HG02852 (cell line): ENCODE measurements around the gene CPAMD8.
"Not testable (repeated sequence)": the region's sequence is repeated elsewhere in the genome, so short reads cannot be mapped to it uniquely, and the experiment has no call there.

Experiments used
- ATAC-seq: cut with Tn5 transposase; IDR thresholded peaks from one replicate; pipeline ENCODE4 v1.9.1; 2021; ENCODE audit warnings: mild to moderate bottlenecking, moderate library complexity; ENCODE audit not compliant: unreplicated experiment

CPAMD8 gene

DNA sequence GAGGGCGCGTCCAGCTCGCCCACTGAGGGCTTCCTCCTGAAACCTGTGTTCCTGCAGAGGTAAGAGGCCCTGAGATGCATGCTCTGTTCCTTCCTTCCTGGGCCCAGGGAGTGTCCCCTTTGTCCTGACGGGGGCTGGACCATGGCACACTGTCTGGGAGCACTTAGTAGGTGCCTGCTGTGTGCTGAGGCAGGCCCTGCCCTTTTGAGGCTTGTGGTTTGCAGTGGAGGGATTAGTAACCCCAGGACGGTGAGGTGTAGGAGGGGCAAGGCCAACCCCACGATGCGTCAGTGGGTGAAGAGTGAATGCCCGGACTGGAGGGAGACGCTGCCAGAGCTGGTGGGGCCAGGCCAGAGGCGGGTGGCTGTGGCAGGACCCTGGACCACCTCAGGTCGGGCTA lies 149.0 kb downstream of the CPAMD8 start:
- no peak for ATAC-seq

DNA sequence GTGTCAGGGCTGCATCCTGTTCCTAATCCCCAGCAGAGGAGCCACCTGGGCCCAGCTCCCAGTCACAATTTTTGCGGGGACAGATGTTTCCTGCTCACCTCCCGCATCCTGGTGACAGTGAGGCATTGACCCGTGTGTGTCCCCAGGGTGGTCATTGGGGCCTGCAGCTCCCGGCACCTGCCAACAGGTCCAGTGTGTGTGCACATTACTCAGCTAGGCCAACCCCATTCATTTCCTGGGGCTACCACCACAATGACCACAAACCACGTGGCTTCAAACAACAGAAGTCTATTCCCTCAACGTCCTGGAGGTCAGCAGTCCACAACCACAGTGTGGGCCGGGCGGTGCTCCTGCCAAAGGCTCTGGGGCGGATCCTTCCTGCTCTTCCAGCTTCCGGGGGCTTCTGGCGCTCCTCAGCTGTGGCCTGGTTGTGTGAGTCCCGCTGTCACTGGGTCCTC lies 149.7 kb downstream of the CPAMD8 start:
- ATAC-seq: no peak

GRCh38 chr19:16875584-16876555 lies 150.7 kb downstream of the CPAMD8 start:
- no peak for ATAC-seq

DNA sequence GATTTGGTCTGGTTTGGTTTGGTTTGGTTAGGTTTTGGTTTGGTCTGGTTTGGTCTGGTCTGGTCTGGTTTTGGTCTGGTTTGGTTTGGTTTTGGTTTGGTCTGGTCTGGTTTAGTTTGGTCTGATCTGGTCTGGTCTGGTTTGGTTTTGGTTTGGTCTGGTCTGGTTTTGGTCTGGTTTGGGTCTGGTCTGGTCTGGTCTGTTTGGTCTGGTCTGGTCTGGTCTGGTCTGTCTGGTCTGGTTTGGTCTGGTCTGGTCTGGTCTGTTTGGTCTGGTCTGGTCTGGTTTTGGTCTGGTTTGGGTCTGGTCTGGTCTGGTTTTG lies 151.7 kb downstream of the CPAMD8 start:
- not testable (repeated sequence) for ATAC-seq

DNA sequence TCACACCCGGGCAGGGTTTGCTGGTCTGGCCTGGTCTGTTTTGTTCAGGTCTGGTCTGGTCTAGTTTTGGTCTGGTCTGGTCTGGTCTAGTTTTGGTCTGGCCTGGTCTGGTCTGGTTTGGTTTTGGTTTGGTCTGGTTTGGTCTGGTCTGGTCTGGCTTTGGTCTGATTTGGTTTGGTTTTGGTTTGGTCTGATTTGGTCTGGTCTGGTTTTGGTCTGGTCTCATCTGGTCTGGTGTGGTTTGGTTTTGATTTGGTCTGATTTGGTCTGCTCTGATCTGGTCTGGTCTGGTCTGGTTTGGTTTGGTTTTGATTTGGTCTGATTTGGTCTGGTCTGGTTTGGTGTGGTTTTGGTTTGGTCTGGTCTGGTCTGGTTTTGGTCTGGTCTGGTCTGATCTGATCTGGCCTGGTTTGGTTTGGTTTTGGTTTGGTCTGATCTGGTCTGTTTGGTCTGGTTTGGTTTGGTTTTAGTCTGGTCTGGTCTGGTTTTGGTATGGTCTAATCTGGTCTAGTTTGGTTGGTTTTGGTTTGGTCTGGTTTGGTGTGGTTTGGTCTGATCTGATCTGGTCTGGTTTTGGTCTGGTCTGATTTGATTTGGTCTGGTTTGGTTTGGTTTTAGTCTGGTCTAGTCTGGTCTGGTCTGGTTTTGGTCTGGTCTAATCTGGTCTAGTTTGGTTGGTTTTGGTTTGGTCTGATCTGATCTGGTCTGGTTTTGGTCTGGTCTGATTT lies 152.2 kb downstream of the CPAMD8 start:
- no peak for ATAC-seq

DNA sequence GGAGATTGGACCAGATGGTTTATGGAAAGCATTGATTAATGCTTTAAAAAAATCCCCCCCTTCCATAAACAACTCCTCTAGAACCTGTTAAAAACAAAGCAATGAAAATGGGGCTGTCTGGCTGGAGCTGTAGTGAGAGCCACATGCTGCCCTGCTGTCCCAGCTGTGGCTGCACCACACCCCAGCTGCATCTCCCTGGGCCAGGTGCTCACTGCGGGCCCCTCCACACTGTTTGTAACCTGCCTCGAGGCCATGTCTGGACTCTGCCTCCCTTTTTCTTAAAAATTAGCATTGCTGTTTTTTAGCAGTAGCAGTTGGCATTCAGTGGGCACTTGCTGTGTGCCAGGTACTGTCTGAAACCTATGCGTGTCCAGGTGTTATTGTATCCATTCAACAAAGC lies 153.0 kb downstream of the CPAMD8 start:
- ATAC-seq: no peak

DNA sequence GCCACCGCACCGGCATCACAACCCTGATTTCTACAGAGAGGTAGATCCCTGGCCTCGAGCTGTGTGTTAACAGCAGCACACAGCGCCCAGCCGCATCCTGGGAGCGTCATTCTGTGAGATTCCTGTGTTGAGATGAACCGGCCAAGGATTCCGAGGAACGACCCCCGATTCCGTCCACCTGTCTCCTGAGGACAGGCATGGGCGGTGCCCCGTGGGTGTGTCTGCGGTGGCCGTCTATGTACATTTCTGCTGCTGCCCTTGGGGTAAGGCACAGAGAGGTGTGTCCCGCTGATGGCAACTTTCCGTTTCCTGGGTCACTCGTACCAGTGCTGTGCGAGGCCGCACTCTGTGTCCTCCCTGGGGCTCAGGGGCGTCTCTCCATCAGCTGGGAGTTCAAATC lies 153.9 kb downstream of the CPAMD8 start:
- ATAC-seq: no peak

DNA sequence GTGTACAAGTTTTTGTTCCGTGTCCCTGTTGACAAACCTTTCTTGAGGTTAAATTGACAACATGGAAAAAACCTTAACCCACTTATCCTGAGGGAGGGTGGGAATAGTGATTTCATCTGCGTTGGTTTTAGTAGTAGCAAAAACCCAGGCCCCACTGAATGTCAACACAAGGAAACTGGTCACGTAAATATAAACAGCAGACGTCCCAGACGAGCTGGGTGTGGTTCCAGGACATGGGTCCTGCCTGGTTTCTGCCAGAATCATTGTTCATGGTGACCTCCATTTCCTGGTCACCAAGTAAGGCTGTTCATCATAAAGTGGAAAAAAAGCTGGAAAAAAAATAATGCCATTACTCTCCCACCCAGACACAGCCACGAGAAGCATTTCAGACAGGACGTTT lies 154.7 kb downstream of the CPAMD8 start:
- no peak for ATAC-seq

- ATAC-seq: no peak
These were observed 157.2 kb downstream of the CPAMD8 start for GRCh38 chr19:16869331-16869972.

- no peak for ATAC-seq
These were observed 158.0 kb downstream of the CPAMD8 start for GRCh38 chr19:16868423-16869130.

DNA sequence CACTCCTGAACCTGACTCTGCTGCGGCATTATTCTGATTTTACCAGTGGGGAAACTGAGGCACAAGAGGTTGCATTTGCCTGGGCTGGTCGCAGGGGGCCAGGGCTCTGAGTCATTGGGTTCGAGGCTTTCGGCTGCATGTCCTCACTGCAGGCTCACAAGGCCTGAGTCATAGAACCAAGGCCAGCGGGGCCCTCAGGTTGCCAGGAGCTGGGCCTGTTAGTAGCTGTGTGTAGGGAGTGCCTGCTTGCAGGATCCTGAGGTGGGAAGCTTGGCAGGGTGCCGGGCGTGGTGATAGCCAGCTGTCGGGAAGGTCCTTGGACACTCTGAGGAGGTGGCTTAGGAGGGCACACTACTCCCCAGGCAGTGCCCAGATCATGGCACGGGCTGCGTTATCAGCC lies 159.4 kb downstream of the CPAMD8 start:
- no peak for ATAC-seq

- ATAC-seq: no peak
These were observed 163.7 kb downstream of the CPAMD8 start for GRCh38 chr19:16862826-16863415.

- no peak for ATAC-seq
These were observed 164.8 kb downstream of the CPAMD8 start for GRCh38 chr19:16861834-16862233.

DNA sequence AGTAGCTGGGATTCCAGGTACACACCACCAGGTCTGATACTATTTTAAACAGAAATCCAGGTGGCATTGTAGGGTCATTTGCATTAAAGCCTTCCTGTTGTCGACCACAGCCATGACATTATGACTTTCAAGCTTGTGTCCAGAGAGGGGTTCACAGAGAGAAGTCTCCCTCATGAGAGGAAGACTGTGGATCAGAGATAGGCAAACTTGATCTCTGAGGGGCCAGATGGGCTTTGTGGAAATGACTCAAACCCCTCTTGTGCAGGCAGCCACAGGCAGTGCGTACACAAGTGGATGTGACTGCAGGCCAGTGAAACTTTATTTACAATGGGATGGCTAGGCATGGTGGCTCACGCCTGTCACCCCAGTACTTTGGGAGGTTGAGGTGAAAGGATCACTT lies 165.6 kb downstream of the CPAMD8 start:
- ATAC-seq: no peak

DNA sequence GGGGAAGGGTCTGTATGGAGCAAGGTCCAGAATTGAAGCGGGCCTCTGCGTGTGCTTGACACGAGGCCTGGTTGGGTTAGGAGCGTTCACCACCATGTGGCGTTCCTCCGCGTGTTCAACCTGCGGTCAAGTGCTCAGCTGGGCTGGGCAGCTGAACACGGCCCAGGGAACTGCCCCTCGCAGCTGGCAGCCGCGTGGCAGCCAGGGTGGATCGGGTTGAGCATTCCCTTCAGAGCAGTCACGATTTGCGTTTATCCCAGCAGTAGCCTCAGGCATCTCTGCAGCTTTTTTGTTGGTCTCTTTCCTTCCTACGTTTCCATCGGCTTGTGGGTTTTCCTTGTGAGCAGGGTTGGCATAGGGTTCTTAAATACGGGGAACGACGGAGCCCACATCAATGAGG lies 166.5 kb downstream of the CPAMD8 start:
- ATAC-seq: no peak

- ATAC-seq: no peak
These were observed 167.0 kb downstream of the CPAMD8 start for GRCh38 chr19:16859626-16860025.

DNA sequence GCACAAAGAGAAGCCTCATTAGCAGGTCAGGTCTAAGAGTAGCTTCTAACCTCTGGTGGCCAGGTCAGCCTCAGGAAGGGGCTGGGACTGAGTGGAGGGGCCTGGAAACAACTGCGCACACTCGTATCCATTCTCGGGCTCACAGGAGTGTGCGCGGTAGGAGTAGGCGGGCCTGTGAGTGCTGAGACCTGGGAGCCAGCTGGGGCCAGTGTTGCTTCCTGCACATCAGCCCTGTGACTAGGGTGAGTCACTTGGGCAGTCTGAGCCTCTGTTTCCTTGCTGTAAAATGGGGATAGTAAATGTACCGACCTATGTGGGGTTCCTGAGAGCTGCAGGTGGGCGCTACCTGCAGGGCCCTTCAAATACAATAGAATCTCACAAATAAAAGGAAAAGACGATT lies 170.5 kb downstream of the CPAMD8 start:
- no peak for ATAC-seq

GRCh38 chr19:16853066-16853465 lies 173.5 kb downstream of the CPAMD8 start:
- no peak for ATAC-seq

DNA sequence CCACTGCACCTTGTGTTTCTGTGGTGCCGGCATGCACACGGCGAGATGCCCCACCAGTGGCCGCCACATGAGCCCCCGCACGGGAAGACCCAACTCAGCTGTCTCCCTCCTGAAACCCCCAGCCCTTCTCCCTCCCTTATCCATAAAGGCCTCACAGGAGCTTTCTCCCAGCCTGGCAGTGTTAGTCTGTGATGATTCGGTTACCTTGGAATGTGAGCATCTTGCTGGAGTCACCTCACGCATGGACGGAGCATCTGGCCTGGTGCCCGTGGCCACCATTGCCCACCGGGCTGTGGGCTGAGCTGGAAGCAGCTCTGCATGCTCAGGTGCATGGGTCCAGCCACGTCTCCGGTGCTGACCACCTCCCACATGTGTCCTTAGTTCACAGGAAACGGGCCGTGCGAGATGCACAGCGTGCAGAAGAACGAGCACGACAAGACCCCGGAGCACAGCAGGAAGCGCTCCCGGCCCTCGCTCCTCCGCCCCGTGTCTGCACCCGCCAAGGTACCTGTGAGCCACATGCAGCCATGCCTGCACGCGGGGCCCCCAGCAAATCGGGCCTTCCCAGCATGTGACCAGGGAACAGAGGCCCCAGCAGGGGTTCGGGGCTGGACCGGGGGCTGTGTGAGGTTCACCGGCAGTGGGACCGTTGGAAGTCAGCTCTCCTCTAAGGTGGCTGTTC lies 175.4 kb downstream of the CPAMD8 start:
- ATAC-seq: no peak

- ATAC-seq: no peak
These were observed 176.5 kb downstream of the CPAMD8 start for GRCh38 chr19:16850133-16850532.
